ENCODE measurements around the gene VIP. TPM values are rescaled to one million over a fixed set of nuclear protein-coding genes. Genes with fewer than 3 reads are reported as not detected.

The VIP gene
- total and polyA plus RNA-seq, 2 of the 8 experiments (the other 6 are each of a cell fraction or from before 2014, with no cell fraction given), result not detected

GRCh38 chr6:152775428-152775827, 24.8 kb downstream of the VIP start:
- no peak overlapping the region for H2BK5ac ChIP-seq (ENCODE audit: low read depth, low read length)
- H3K23me2 ChIP-seq (ENCODE audit: low read depth, low read length), result no peaks in the 10 kb centered on the region
- H3K14ac ChIP-seq (ENCODE audit: insufficient read length), result no peak overlapping the region
- H3K27me3 ChIP-seq (replicated peaks in 1 of 4; ENCODE audit: control insufficient read depth in 3 of 4, extremely low read depth in 1 of 4, insufficient read depth in 3 of 4, low read length in 3 of 4), result no peaks in the 10 kb centered on the region
- H3K4ac ChIP-seq (replicated peaks; ENCODE audit: insufficient read length, low read depth, low read length), result no peak overlapping the region
- no peak overlapping the region for H3K4me2 ChIP-seq (ENCODE audit: insufficient read depth in 1 of 2, low read depth in 2 of 2, low read length in 2 of 2)
- no peak overlapping the region for H3K4me3 ChIP-seq (ENCODE audit: extremely low read depth in 1 of 4, insufficient read depth in 2 of 4, low read depth in 3 of 4, low read length in 4 of 4)
- no peak overlapping the region for H2AFZ ChIP-seq (ENCODE audit: low read length)
- no peak overlapping the region for H3K56ac ChIP-seq (replicated peaks; ENCODE audit: insufficient read length, low read depth, low read length)
- no peaks in the 10 kb centered on the region for H3K9me3 ChIP-seq (ENCODE audit: insufficient read depth in 2 of 2, low read depth in 1 of 2, low read length in 1 of 2)
- no peaks in the 10 kb centered on the region for H3K4me1 ChIP-seq (replicated peaks in 1 of 4; ENCODE audit: control insufficient read depth in 3 of 4, insufficient read depth in 4 of 4, low read length in 3 of 4)
- no peaks in the 10 kb centered on the region for H4K20me1 ChIP-seq (replicated peaks in 1 of 2; ENCODE audit: control insufficient read depth in 1 of 2, insufficient read depth in 2 of 2, low read length in 2 of 2)
- H3K9ac ChIP-seq (replicated peaks in 1 of 4; ENCODE audit: extremely low read depth in 1 of 4, low read depth in 3 of 4, low read length in 3 of 4), result no peak overlapping the region
- H2BK20ac ChIP-seq (ENCODE audit: low read length), result no peak overlapping the region
- FAIRE-seq, result no peak
- no peak overlapping the region for H4K91ac ChIP-seq (replicated peaks; ENCODE audit: insufficient read length, low read length)
- no peak overlapping the region for H3K27ac ChIP-seq (ENCODE audit: low read depth, low read length)
- H3K79me2 ChIP-seq (ENCODE audit: control insufficient read depth in 1 of 2, insufficient read depth in 2 of 2, low read length in 2 of 2), result no peaks in the 10 kb centered on the region; a peak in 1 of 4 replicates
- H2AK5ac ChIP-seq (ENCODE audit: low read depth, low read length), result no peak overlapping the region
- H2BK12ac ChIP-seq (ENCODE audit: low read depth, low read length), result no peak overlapping the region
- TF ChIP-seq SP1 (IDR thresholded peaks at IDR 0.05; ENCODE audit: low read depth, low read length) (no peak), SIN3A (conservative IDR thresholded peaks at IDR 0.05 in 1 of 2, IDR thresholded peaks at IDR 0.05 in 1 of 2; ENCODE audit: low read depth in 1 of 2, low read length in 2 of 2) (no peak), BRCA1 (IDR thresholded peaks at IDR 0.05; ENCODE audit: low read depth, low read length) (no peak)
- no peaks in the 10 kb centered on the region for H3K36me3 ChIP-seq (ENCODE audit: control insufficient read depth in 2 of 4, insufficient read depth in 4 of 4, low read length in 3 of 4)
- CTCF ChIA-PET (ENCODE audit: partially characterized antibody), result no interaction called here
- no peaks in the 10 kb centered on the region for H3K79me1 ChIP-seq (ENCODE audit: low read depth, low read length)
- H3K23ac ChIP-seq (ENCODE audit: insufficient read length), result no peak overlapping the region
- no peak overlapping the region for H2BK120ac ChIP-seq (replicated peaks; ENCODE audit: low read depth, low read length)
- H4K5ac ChIP-seq (ENCODE audit: insufficient read length, low read depth, low read length), result no peak overlapping the region
- H4K8ac ChIP-seq (ENCODE audit: extremely low read depth, insufficient read depth, low read length), result no peak overlapping the region
- no peak overlapping the region for H2BK15ac ChIP-seq (ENCODE audit: low read length)
- no peak overlapping the region for H3K18ac ChIP-seq (ENCODE audit: extremely low read depth, low read length)
- POLR2A ChIA-PET (ENCODE audit: partially characterized antibody), result no interaction called here
- DNase-seq (ENCODE audit: low read depth in 1 of 2, low spot score in 2 of 2), result no peak
